GM18873 (cell line): ENCODE data around the gene PPIP5K1.
A peak's percentile ranks its signal among the peaks of the same experiment; 100 is the strongest.

Experiments
- ATAC-seq: cut with Tn5 transposase; IDR thresholded peaks from one replicate; pipeline ENCODE4 v1.9.1; 2021; ENCODE audit warnings: mild to moderate bottlenecking, moderate library complexity, moderate number of reproducible peaks; ENCODE audit not compliant: unreplicated experiment, low FRiP score

Gene PPIP5K1

GRCh38 chr15:43519196-43519595 lies 70.8 kb downstream of the PPIP5K1 start:
- no peak for ATAC-seq

- no peak for ATAC-seq
Observed at GRCh38 chr15:43518197-43518761, 71.7 kb downstream of the PPIP5K1 start.

DNA sequence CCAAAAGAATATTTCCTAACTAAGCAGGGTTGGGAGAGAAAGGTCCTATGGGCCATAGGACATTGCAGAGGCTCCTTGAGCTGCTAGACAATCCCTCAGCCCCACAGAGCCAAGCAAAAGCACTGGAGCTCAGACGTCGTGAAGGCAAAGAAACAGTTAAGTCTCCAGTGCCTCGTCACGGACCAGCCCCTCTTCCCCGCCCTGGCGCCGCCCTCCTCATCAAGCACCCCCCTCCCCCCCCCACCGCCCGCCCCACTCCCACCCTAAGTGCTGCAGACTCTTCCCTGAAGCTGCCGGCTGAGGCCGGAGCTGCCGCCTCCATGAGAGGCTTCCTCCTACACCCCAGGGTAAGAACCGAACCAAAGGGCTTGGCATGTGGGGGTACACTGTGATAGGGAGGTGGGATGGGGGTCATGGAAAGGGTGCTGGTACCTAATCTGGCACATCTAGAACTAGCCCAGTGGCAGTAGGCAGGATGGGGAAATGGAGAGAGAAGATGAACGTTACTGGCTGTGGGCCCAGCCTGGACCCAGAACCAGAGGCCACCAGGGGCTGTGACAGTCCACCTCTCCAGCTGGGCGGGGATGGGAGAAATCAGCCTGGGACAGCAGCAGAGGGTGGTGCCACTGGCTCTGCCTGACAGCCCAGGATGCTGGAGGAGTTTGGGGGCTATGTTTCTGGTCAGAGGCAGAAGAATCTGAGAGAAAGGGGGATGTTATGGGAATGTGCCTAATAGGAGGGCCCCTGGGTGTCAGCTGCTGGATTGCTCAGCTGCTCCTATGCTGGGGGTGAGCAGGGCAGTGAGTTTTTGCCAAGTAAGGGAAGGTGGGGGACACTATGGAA lies 72.4 kb downstream of the PPIP5K1 start, which contains the start of gene MAP1A:
Gene MAP1A, plus strand, starts transcription at position 255 of the 843 bp plus-strand sequence. CDS start 3,866 bp downstream, outside the sequence.
- ATAC-seq: no peak

DNA sequence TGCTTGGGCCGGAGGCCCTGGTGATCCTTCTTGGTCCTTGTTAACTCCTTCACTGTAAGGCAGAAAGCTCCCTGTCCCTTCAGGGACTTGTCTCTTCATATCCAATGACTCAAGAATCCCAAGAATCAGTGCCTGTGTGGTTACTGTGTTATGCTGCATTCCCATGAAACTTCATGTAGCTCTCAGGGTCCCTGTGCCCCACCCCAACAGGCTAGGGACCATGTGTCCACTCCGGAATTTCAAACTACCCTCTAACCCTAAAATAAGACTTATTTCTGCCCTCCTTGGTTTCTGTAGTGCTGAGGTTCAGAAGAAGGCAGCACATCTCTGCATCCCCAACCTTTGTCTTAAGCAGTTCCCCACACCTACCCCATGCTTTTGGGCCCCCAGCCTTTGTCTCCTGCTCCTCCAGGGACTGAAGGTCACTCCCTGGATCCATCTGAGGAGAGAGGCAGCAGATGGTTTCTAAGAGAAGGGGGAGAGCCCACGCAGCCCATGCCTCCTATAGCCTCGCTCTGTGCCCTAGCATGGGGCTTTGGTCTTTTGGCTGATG lies 73.1 kb downstream of the PPIP5K1 start:
- no peak for ATAC-seq

GRCh38 chr15:43516185-43516584 lies 73.8 kb downstream of the PPIP5K1 start:
- ATAC-seq: no peak

GRCh38 chr15:43515741-43516140 lies 74.3 kb downstream of the PPIP5K1 start:
- ATAC-seq: no peak

- ATAC-seq: no peak
Observed at GRCh38 chr15:43514241-43515057, 75.6 kb downstream of the PPIP5K1 start.

- ATAC-seq: no peak
Observed at GRCh38 chr15:43513550-43513949, 76.5 kb downstream of the PPIP5K1 start.

- no peak for ATAC-seq
Observed at GRCh38 chr15:43511012-43511885, 78.8 kb downstream of the PPIP5K1 start.

DNA sequence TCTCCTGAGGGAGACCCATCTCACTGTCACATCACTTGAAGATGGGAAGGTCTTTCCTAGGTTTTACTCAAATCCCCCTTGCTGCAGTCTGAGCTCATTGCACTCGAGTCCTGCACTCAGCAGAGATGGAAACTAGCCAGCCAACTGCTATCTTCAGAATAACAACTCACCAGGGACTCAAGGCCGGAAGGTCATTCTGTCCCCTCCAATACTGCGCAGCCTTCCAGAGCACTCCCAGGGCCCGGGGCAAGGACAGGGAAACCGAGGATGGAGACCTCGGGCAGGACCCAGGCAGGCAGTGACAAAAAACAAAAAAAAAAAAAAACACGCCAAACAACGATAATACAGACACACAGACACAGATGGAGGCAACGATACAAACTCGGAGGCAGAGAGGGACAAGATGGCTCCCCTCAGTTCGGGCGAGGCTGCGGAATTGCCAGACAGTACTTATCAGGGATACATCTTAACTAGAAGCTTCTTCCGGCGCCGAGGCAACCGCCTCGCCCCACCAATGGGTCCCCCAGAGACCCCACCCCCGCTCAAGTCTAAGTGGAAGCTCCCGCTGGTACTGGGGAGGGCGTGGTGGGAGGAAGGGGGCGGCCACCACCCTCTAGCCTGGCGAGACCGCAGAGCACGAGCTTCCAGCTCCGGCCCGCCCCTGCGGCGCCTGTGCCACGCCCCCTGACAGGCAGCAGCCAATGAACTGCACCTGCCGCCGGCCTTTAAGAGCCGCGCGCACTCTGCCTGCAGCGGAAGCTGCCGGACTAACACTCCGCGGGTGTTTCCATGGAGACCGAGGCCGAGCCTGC lies 79.6 kb downstream of the PPIP5K1 start:
- ATAC-seq: peak; percentile 92

- no peak for ATAC-seq
Observed at GRCh38 chr15:43509660-43510199, 80.3 kb downstream of the PPIP5K1 start.

GRCh38 chr15:43508991-43509659 lies 80.9 kb downstream of the PPIP5K1 start:
- ATAC-seq: no peak

DNA sequence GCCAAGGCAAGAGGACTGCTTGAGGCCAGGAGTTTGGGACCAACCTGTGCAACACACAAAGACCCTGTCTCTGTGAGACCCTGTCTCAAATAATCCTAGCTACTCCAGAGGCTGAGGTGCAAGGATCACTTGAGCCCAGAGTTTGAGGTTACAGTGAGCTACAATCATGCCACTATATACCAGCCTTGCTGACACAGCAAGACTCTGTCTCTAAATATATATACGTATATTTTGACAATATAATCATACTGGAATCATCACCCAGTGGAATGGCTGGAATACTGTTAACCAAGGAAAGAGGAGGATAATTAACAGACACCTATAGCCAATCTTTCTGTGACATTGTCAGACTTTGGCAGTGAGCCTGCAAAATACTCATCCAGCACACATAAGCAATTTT lies 81.6 kb downstream of the PPIP5K1 start:
- ATAC-seq: no peak

DNA sequence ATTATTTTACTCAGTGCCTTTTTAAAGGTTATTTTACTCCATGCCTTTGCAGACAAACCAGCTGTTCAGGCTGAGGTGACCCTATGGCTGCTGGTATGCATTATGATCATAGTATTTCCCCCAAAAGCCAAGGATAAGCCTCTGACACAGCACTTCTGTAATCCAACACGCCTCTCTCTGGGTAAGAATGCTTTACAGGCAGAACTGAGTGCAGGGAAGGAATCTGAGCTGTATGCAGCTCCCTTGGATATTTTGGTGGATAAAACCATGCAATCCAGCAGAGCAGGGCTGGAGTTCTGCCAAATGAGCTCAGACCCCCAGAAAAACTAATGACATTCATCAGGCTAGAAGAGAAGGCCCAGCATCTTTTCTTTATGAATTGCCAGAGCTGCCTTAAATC lies 84.3 kb downstream of the PPIP5K1 start:
- ATAC-seq: no peak

DNA sequence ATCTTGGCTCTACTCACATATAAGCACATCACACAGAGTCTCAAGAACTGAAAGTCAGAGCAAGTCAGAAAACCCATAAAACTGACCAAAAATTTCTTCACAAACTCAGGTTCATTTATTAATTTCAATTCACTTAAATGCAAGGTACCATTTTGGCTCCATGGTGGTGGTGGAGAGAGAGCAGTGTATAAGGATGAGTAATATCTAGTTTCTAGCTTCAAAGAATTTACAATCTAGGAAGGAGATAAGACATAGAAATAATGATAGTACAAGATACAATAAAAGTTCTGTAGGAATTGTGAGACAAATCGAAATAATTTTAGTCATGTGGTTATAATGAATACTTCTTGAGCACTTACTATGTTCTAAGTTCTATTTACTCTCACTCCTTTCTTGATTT lies 90.4 kb downstream of the PPIP5K1 start:
- no peak for ATAC-seq

DNA sequence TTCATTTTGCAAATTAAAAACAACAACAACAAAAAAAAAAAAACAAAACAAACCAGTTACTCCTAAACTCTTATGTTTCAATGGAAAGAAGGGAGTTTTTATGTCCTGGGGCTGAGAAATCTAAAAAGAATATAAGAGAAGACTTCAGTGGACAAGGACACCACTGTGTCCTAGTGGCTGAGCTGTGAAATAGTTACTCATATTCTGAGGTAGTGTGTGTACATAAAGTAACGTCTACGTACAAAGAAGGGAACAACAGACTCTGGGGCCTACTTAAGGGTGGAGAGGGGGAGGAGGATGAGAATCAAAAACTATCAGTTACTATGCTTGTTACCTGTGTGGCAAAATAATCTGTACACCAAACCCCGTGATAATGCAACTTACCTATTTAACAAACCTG lies 91.0 kb downstream of the PPIP5K1 start:
- no peak for ATAC-seq

DNA sequence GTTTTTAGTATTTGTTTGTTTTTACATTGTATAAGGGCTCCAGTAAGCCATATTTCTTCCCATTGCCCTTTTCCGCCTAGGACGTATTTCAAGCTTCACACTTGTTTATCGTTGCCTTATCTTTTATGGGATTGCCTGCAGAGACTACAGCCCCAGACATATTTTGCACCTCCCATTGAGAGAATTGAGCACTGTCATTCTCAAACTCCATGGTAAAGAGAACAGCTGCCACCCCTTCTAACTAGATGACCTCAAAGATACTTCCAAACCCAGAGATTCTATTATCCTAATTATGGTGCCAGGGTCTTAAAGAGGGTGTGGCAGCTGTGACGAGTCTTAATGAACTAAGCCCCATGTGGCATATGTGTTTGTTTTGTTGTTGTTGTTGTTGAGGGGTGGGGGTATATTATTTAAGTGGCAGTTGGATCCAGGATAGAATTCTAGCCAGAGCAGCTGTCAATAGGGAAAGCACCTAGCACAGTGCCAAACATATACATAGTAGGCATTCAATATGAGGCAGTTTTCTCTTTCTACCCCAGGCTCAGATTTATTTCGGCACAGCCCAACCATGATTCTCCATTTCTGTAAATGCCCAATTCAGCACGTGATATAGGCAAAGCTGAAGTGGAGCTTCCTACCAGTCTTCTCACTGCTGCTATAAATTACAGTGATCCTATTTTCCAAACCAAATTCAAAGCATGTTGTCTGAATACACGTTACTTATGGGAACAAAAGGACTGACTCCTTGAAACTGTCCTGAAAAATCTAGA lies 96.1 kb downstream of the PPIP5K1 start:
- no peak for ATAC-seq
